Common myeloid progenitor, CD34-positive (primary cell): ENCODE measurements around the gene LIPK.

Experiments
- CTCF ChIA-PET: fragments of 350-600 bp; sonication (Branson Sonifier 250); formaldehyde crosslinking; loops from one replicate; lab custom pipeline; 2021; ENCODE audit warnings: antibody characterized with exemption; lab: Charles Lee
- POLR2A ChIA-PET: fragments of 350-600 bp; sonication (Branson Sonifier 250); formaldehyde crosslinking; loops from one replicate; lab custom pipeline; 2021; ENCODE audit warnings: antibody characterized with exemption; lab: Charles Lee
- DNase-seq, 3 donors: peaks; one replicate each; pipeline versions ENCODE4 v3.0.0 to v3.0.0-alpha.2; 2013
- H3K27ac ChIP-seq, 2 experiments: 1 replicate in 1 of 2; 2 replicates in 1 of 2; pipeline ENCODE4 v1.7.0; 2013; ENCODE audit warnings: inconsistent platforms in 2 of 2, low read length in 2 of 2, mild to moderate bottlenecking in 2 of 2, low read depth in 1 of 2, moderate library complexity in 1 of 2; ENCODE audit not compliant: severe bottlenecking in 2 of 2, insufficient read depth in 1 of 2, poor library complexity in 1 of 2
- H3K27me3 ChIP-seq, 5 experiments: replicated peaks in 2 of 5; 1 replicate in 3 of 5; 2 replicates in 2 of 5; pipeline versions ENCODE4 v1.6.1 to v1.7.0; 2013; ENCODE audit warnings: low read length in 4 of 5, mild to moderate bottlenecking in 2 of 5, moderate library complexity in 2 of 5, inconsistent platforms in 1 of 5; ENCODE audit not compliant: insufficient read depth in 5 of 5, control insufficient read depth in 4 of 5
- H3K36me3 ChIP-seq, 4 experiments: 1 replicate in 2 of 4; 2 replicates in 2 of 4; pipeline versions ENCODE4 v1.6.1 to v1.7.0; 2013; ENCODE audit warnings: low read length in 3 of 4, control low read depth in 1 of 4, mild to moderate bottlenecking in 1 of 4; ENCODE audit not compliant: control insufficient read depth in 4 of 4, insufficient read depth in 4 of 4
- H3K4me1 ChIP-seq, 4 experiments: 1 replicate in 3 of 4; 2 replicates in 1 of 4; pipeline versions ENCODE4 v1.6.1 to v1.7.1; 2013; ENCODE audit warnings: low read length in 3 of 4, mild to moderate bottlenecking in 3 of 4, control low read depth in 1 of 4, inconsistent platforms in 1 of 4, moderate library complexity in 1 of 4; ENCODE audit not compliant: control insufficient read depth in 4 of 4, insufficient read depth in 4 of 4; ENCODE audit errors: control extremely low read depth in 1 of 4
- H3K4me3 ChIP-seq, 7 experiments: 1 replicate in 4 of 7; 2 replicates in 3 of 7; pipeline versions ENCODE4 v1.5.1 to v1.7.0; 2013; ENCODE audit warnings: mild to moderate bottlenecking in 7 of 7, low read length in 6 of 7, moderate library complexity in 6 of 7, inconsistent platforms in 2 of 7, low read depth in 2 of 7, control low read depth in 1 of 7; ENCODE audit not compliant: insufficient read depth in 4 of 7, control insufficient read depth in 1 of 7; ENCODE audit errors: extremely low read depth in 1 of 7
- H3K9me3 ChIP-seq, 5 experiments: 1 replicate in 4 of 5; 2 replicates in 1 of 5; pipeline versions ENCODE4 v1.6.1 to v1.7.1; 2013; ENCODE audit warnings: low read length in 4 of 5, mild to moderate bottlenecking in 2 of 5, inconsistent platforms in 1 of 5, low read depth in 1 of 5, moderate library complexity in 1 of 5; ENCODE audit not compliant: control insufficient read depth in 4 of 5, insufficient read depth in 2 of 5; ENCODE audit errors: control extremely low read depth in 1 of 5
- WGBS: methylation state at CpG from one replicate; pipeline ENCODE4 v1.1.5; 2013; ENCODE audit not compliant: insufficient coverage; 5-methylcytosine and 5-hydroxymethylcytosine counted together

LIPK gene

GRCh38 chr10:88792661-88793060 lies 86.6 kb downstream of the LIPK start:
- H3K36me3 ChIP-seq, result no peaks in the 10 kb centered on the region
- H3K9me3 ChIP-seq, result no peaks in the 10 kb centered on the region
- 90% methylated on average over 3 of the region's 4 CpGs for WGBS
- DNase-seq, result peak in 2 of 3 donors; percentile 51 to 58
- CTCF ChIA-PET, result interaction anchor here (1.2 to 2.6 kb wide), 3 partner anchors 8 to 106 kb away, joined by 4 to 17 read pairs (median 8); no protein-coding TSS in a partner anchor
- POLR2A ChIA-PET, result no interaction called here
- no peak overlapping the region for H3K27ac ChIP-seq
- H3K27me3 ChIP-seq, result no peaks in the 10 kb centered on the region
- peaks cover 0 to 11% (median 0%) of the 10 kb centered on the region in 4 experiments for H3K4me1 ChIP-seq
- H3K4me3 ChIP-seq, result no peak overlapping the region

- Histone ChIP-seq H3K9me3 (no peaks in the 10 kb centered on the region), H3K27ac (no peak overlapping the region), H3K4me1 (peaks cover 0 to 11% (median 0%) of the 10 kb centered on the region in 4 experiments), H3K36me3 (no peaks in the 10 kb centered on the region), H3K4me3 (no peak overlapping the region), H3K27me3 (no peaks in the 10 kb centered on the region)
- POLR2A ChIA-PET, result interaction anchor here (0.6 kb wide), 1 partner anchor 10 kb away, joined by 5 read pairs; no protein-coding TSS in a partner anchor
- DNase-seq, result peak; percentile 17 to 68 (median 66)
- no CpG with 5 or more reads among the region's 2 CpGs for WGBS
- CTCF ChIA-PET, result interaction anchor here (0.6 to 0.9 kb wide), 2 partner anchors 15 to 33 kb away, joined by 3 read pairs; no protein-coding TSS in a partner anchor
Measured at GRCh38 chr10:88793712-88794299, 87.8 kb downstream of the LIPK start.

GRCh38 chr10:88794731-88795130 lies 88.7 kb downstream of the LIPK start:
- no CpG with 5 or more reads among the region's 1 CpG for WGBS
- no peak for DNase-seq
- H3K27me3 ChIP-seq, result no peaks in the 10 kb centered on the region
- H3K9me3 ChIP-seq, result no peaks in the 10 kb centered on the region
- POLR2A ChIA-PET, result no interaction called here
- no peak overlapping the region for H3K27ac ChIP-seq
- CTCF ChIA-PET, result interaction anchor here (0.7 kb wide), 1 partner anchor 17 kb away, joined by 3 read pairs; no protein-coding TSS in a partner anchor
- H3K4me1 ChIP-seq, result peaks cover 0 to 11% (median 0%) of the 10 kb centered on the region in 4 experiments
- no peaks in the 10 kb centered on the region for H3K36me3 ChIP-seq
- no peak overlapping the region for H3K4me3 ChIP-seq

- Histone ChIP-seq H3K27me3 (no peaks in the 10 kb centered on the region), H3K36me3 (no peaks in the 10 kb centered on the region), H3K4me3 (no peak overlapping the region), H3K9me3 (no peaks in the 10 kb centered on the region), H3K4me1 (peaks cover 0 to 8% (median under 1%) of the 10 kb centered on the region in 4 experiments), H3K27ac (no peak overlapping the region)
- ChIA-PET POLR2A (interaction anchor here (0.6 kb wide), 1 partner anchor 373 kb away, joined by 5 read pairs; no protein-coding TSS in a partner anchor), CTCF (interaction anchor here (1.3 to 1.8 kb wide), 3 partner anchors 9 to 11 kb away, joined by 5 to 8 read pairs (median 7); no protein-coding TSS in a partner anchor)
- peak in 2 of 3 donors; percentile 24 to 25 for DNase-seq
- WGBS, result no CpG with 5 or more reads among the region's 2 CpGs
Measured at GRCh38 chr10:88800152-88801125, 94.4 kb downstream of the LIPK start.
